OCI-LY1 (cell line): ENCODE data around the gene MLLT6.

ENCODE experiments used
- H2AFZ ChIP-seq: fragments of 200-600 bp; sonication (generic), shearing (Covaris generic); 2 replicates; pipeline ENCODE4 v1.6.0; 2014; ENCODE audit warnings: antibody characterized with exemption, mild to moderate bottlenecking, low read length
- H3F3A ChIP-seq: fragments of 200-600 bp; sonication (generic), shearing (Covaris generic); 2 replicates; pipeline ENCODE4 v1.6.0; 2014; ENCODE audit warnings: mild to moderate bottlenecking, antibody characterized with exemption, low read length, moderate library complexity; ENCODE audit not compliant: insufficient read depth
- H3K27ac ChIP-seq: fragments of 200-600 bp; sonication (generic); 2 replicates; pipeline ENCODE4 v1.5.1; 2014; ENCODE audit warnings: low read length, mixed run types, mild to moderate bottlenecking, low read depth; ENCODE audit not compliant: poor library complexity, severe bottlenecking
- H3K27me3 ChIP-seq: fragments of 200-600 bp; sonication (generic); 2 replicates; pipeline ENCODE4 v1.6.0; 2014; ENCODE audit warnings: antibody characterized with exemption, mild to moderate bottlenecking, low read length, moderate library complexity; ENCODE audit not compliant: insufficient read depth
- H3K36me3 ChIP-seq: fragments of 200-600 bp; sonication (generic); 2 replicates; pipeline ENCODE4 v1.6.1; 2014; ENCODE audit warnings: mild to moderate bottlenecking, antibody characterized with exemption, low read length, moderate library complexity, mixed read lengths; ENCODE audit not compliant: insufficient read depth
- H3K4me1 ChIP-seq: fragments of 200-600 bp; sonication (generic); 2 replicates; pipeline ENCODE4 v1.5.1; 2014; ENCODE audit warnings: mild to moderate bottlenecking, low read length, moderate library complexity; ENCODE audit not compliant: insufficient read depth, severe bottlenecking
- H3K4me2 ChIP-seq: fragments of 200-600 bp; sonication (generic), shearing (Covaris generic); 2 replicates; pipeline ENCODE4 v1.6.1; 2014; ENCODE audit warnings: low read length
- H3K4me3 ChIP-seq: fragments of 200-600 bp; sonication (generic); 2 replicates; pipeline ENCODE4 v1.5.1; 2014; ENCODE audit warnings: low read length, low read depth, mild to moderate bottlenecking, mixed read lengths; ENCODE audit not compliant: poor library complexity, severe bottlenecking
- H3K79me2 ChIP-seq: fragments of 200-600 bp; shearing (Covaris generic); 2 replicates; pipeline ENCODE4 v1.6.1; 2016; ENCODE audit warnings: mixed run types, low read length, mixed read lengths; ENCODE audit not compliant: insufficient read depth
- H3K9ac ChIP-seq: fragments of 200-600 bp; sonication (generic), shearing (Covaris generic); 2 replicates; pipeline ENCODE4 v1.6.1; 2014; ENCODE audit warnings: mild to moderate bottlenecking, low read length, mixed read lengths
- H3K9me2 ChIP-seq: fragments of 200-600 bp; sonication (generic), shearing (Covaris generic); 2 replicates; pipeline ENCODE4 v1.6.1; 2014; ENCODE audit warnings: low read depth, mild to moderate bottlenecking, low read length, mixed read lengths
- H3K9me3 ChIP-seq: fragments of 200-600 bp; shearing (Covaris generic); 2 replicates; pipeline ENCODE4 v1.6.1; 2014; ENCODE audit warnings: low read length, mixed read lengths
- H4K20me1 ChIP-seq: fragments of 200-600 bp; sonication (generic), shearing (Covaris generic); 2 replicates; pipeline ENCODE4 v1.6.0; 2016; ENCODE audit warnings: mild to moderate bottlenecking, low read length; ENCODE audit not compliant: insufficient read depth
- CTCF ChIP-seq: fragments of 200-600 bp; sonication (generic), shearing (Covaris generic); IDR thresholded peaks from 2 replicates; pipeline ENCODE4 v1.5.1; 2017; ENCODE audit warnings: mild to moderate bottlenecking, antibody characterized with exemption, low read length, moderate library complexity, mixed read lengths
- EZH2 ChIP-seq: fragments of 200-600 bp; sonication (generic), shearing (Covaris generic); IDR thresholded peaks from 2 replicates; pipeline ENCODE4 v1.8.0; 2017; ENCODE audit warnings: borderline replicate concordance, mixed run types, mild to moderate bottlenecking, antibody characterized with exemption, low read length, moderate library complexity, mixed read lengths

Gene MLLT6

GRCh38 chr17:38749223-38750043 lies 44.4 kb downstream of the MLLT6 start:
- Histone ChIP-seq H3K9me2 (no peaks in the 10 kb centered on the region), H3K36me3 (peaks cover 9% of the 10 kb centered on the region), H3K27me3 (peaks cover 5% of the 10 kb centered on the region; the same call in 1 of the 2 replicates), H3K4me2 (peak overlapping the region; percentile 50; the same call in 1 of the 2 replicates), H3K4me3 (peak overlapping the region; percentile 11), H3K79me2 (peaks cover 10% of the 10 kb centered on the region), H4K20me1 (no peaks in the 10 kb centered on the region), H3F3A (0 out of 2 replicates have a peak, but pooled peaks cover 4% of the 10 kb centered on the region), H3K9me3 (no peaks in the 10 kb centered on the region), H3K27ac (no peak overlapping the region), H3K4me1 (peaks cover 54% of the 10 kb centered on the region), H3K9ac (no peak overlapping the region), H2AFZ (no peak overlapping the region)
- no peak for TF ChIP-seq CTCF
- no peak for TF ChIP-seq EZH2

GRCh38 chr17:38750044-38750311 lies 44.9 kb downstream of the MLLT6 start:
- H3K27me3 ChIP-seq = peaks cover 5% of the 10 kb centered on the region; the same call in 1 of the 2 replicates
- H3K4me3 ChIP-seq = no peak overlapping the region
- H3K9me3 ChIP-seq = no peaks in the 10 kb centered on the region
- H3K9ac ChIP-seq = no peak overlapping the region
- no peak for TF ChIP-seq CTCF
- TF ChIP-seq EZH2 = no peak
- H3K4me1 ChIP-seq = peaks cover 54% of the 10 kb centered on the region
- no peak overlapping the region for H3K27ac ChIP-seq
- no peaks in the 10 kb centered on the region for H3K9me2 ChIP-seq
- 0 out of 2 replicates have a peak, but pooled peaks cover 4% of the 10 kb centered on the region for H3F3A ChIP-seq
- H2AFZ ChIP-seq = no peak overlapping the region
- peaks cover 10% of the 10 kb centered on the region for H3K79me2 ChIP-seq
- peak overlapping the region; percentile 87; the same call in 1 of the 2 replicates for H3K4me2 ChIP-seq
- H3K36me3 ChIP-seq = peaks cover 14% of the 10 kb centered on the region
- H4K20me1 ChIP-seq = no peaks in the 10 kb centered on the region

- peak overlapping the region; percentile 87 for H3K4me2 ChIP-seq
- H3K4me1 ChIP-seq = peaks cover 53% of the 10 kb centered on the region
- H4K20me1 ChIP-seq = no peaks in the 10 kb centered on the region
- H2AFZ ChIP-seq = no peak overlapping the region
- H3K9ac ChIP-seq = peak overlapping the region; percentile 46; the same call in 1 of the 2 replicates
- peaks cover 10% of the 10 kb centered on the region for H3K79me2 ChIP-seq
- no peaks in the 10 kb centered on the region for H3K9me3 ChIP-seq
- H3K27ac ChIP-seq = no peak overlapping the region
- peaks cover 5% of the 10 kb centered on the region; the same call in 1 of the 2 replicates for H3K27me3 ChIP-seq
- H3K36me3 ChIP-seq = peaks cover 16% of the 10 kb centered on the region
- H3K9me2 ChIP-seq = no peaks in the 10 kb centered on the region
- TF ChIP-seq EZH2 (no peak), CTCF (no peak)
- H3F3A ChIP-seq = 0 out of 2 replicates have a peak, but pooled peaks cover 4% of the 10 kb centered on the region
- H3K4me3 ChIP-seq = peak overlapping the region; percentile 91
Measured at GRCh38 chr17:38750312-38751121, 45.4 kb downstream of the MLLT6 start.
